Heart left ventricle (tissue), 13 donors: ENCODE data around the gene SLC44A5.

Source experiments
- POLR2A ChIP-seq, 2 donors: fragments of 450-650 bp; IDR thresholded peaks; one replicate each; pipeline ENCODE4 v1.6.1; 2017; ENCODE audit warnings: antibody characterized with exemption in 2 of 2, mild to moderate bottlenecking in 2 of 2, moderate library complexity in 2 of 2
- TF ChIP-seq, protein P1 (sequence below), 12 donors: fragments of 200-600 bp; sonication (generic) in 4 of 12; IDR thresholded peaks; one replicate each; pipeline versions ENCODE4 v1.5.0 to v1.8.0; 2018 to 2022; ENCODE audit warnings: antibody characterized with exemption in 12 of 12, mild to moderate bottlenecking in 5 of 12
- donor health status: ischemic (EF 13 %, LVEDD 7.1; RV severe dilation, severe dysfunction).
- donor health status: DM: no; HTN: yes; CAD: no.
- donor health status: DM: no; HTN: no; CAD: no.
- donor health status: ischemic (EF 25% LVEDD 6.9; RV normal size, moderate dysfunction).
- donor health status: ischemic (EF 25% LVEDD 5.7; RV mildly dilated, moderate dysfunction).
- donor health status: ischemic (EF 35%, LVEDD 5.7; RV mildly dilated, moderate dysfunction).
- donor health status: nonischemic (EF 11% LVEDD 7.7; RV severe dilation, severe dysfunction).
- donor health status: DM: yes; HTN: yes; CAD: no.
- donor health status: PGD.
- donor health status: ischemic (EF 29% LVEDD 5.4; RV normal size, mild dysfunction).
- donor health status: nonischemic (EF 23%, LVEDD 6.1; RV moderate dilation, normal function).

DNA sequence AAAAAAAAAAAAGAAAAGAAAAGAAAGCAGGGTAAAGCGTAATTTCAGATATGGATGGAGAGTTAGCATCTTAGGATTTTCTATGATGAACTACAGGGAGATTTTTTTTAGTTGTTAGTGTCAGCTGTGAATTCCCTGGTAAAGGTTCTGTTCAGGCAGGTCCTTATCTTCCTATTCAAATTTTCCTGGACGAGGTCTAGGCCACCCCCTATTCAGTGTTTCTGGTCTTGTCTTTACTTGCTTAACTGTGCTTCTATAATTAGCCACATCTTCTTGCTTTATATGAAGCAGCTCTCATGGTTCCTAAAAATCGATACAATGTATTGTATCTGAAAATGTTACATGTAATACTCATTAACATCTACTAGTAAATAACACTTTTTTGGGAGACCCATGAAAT, 318.9 kb downstream of the SLC44A5 start:
- TF ChIP-seq, protein P1, sequence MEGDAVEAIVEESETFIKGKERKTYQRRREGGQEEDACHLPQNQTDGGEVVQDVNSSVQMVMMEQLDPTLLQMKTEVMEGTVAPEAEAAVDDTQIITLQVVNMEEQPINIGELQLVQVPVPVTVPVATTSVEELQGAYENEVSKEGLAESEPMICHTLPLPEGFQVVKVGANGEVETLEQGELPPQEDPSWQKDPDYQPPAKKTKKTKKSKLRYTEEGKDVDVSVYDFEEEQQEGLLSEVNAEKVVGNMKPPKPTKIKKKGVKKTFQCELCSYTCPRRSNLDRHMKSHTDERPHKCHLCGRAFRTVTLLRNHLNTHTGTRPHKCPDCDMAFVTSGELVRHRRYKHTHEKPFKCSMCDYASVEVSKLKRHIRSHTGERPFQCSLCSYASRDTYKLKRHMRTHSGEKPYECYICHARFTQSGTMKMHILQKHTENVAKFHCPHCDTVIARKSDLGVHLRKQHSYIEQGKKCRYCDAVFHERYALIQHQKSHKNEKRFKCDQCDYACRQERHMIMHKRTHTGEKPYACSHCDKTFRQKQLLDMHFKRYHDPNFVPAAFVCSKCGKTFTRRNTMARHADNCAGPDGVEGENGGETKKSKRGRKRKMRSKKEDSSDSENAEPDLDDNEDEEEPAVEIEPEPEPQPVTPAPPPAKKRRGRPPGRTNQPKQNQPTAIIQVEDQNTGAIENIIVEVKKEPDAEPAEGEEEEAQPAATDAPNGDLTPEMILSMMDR (IDR thresholded peaks at IDR 0.05), result no peak
- TF ChIP-seq POLR2A (IDR thresholded peaks at IDR 0.05), result no peak
